Hepatocyte (in vitro differentiated cells): ENCODE measurements around the gene DBT. TPM values are rescaled to one million over a fixed set of nuclear protein-coding genes. Genes with fewer than 3 reads are reported as not detected.
"Not testable (repeated sequence)": the region's sequence is repeated elsewhere in the genome, so short reads cannot be mapped to it uniquely, and the experiment has no call there.

ENCODE experiments used
- DNase-seq: peaks from one replicate; pipeline ENCODE4 v3.0.0-alpha.2; 2016; ENCODE audit warnings: low spot score
- H2AFZ ChIP-seq: fragments of 200-600 bp; sonication (generic); 2 replicates; pipeline ENCODE4 v1.6.0; 2016; ENCODE audit warnings: antibody characterized with exemption, mild to moderate bottlenecking
- H3K27ac ChIP-seq: fragments of 200-600 bp; sonication (generic); 2 replicates; pipeline ENCODE4 v1.5.1; 2016; ENCODE audit warnings: mild to moderate bottlenecking
- H3K27me3 ChIP-seq: fragments of 200-600 bp; sonication (generic); 2 replicates; pipeline ENCODE4 v1.6.1; 2016
- H3K36me3 ChIP-seq: fragments of 200-600 bp; sonication (generic); replicated peaks from 2 replicates; pipeline ENCODE4 v1.5.1; 2016; ENCODE audit warnings: low read depth; ENCODE audit not compliant: insufficient read depth
- H3K4me1 ChIP-seq: fragments of 200-600 bp; sonication (generic); 2 replicates; pipeline ENCODE4 v1.5.1; 2016; ENCODE audit warnings: mild to moderate bottlenecking, moderate library complexity; ENCODE audit not compliant: insufficient read depth
- H3K4me2 ChIP-seq: fragments of 200-600 bp; sonication (generic); 2 replicates; pipeline ENCODE4 v1.6.0; 2016
- H3K4me3 ChIP-seq: fragments of 200-600 bp; sonication (generic); 2 replicates; pipeline ENCODE4 v1.5.1; 2016; ENCODE audit warnings: mild to moderate bottlenecking
- H3K79me2 ChIP-seq: fragments of 200-600 bp; sonication (generic); 2 replicates; pipeline ENCODE4 v1.6.0; 2017; ENCODE audit warnings: mild to moderate bottlenecking
- H3K9me2 ChIP-seq: fragments of 200-600 bp; sonication (generic); replicated peaks from 2 replicates; pipeline ENCODE4 v1.6.0; 2017; ENCODE audit warnings: mild to moderate bottlenecking; ENCODE audit not compliant: insufficient read depth
- H3K9me3 ChIP-seq: fragments of 200-600 bp; sonication (generic); 2 replicates; pipeline ENCODE4 v1.5.1; 2016; ENCODE audit warnings: low read depth, mild to moderate bottlenecking
- H4K20me1 ChIP-seq: fragments of 200-600 bp; sonication (generic); 2 replicates; pipeline ENCODE4 v1.6.0; 2016; ENCODE audit warnings: mild to moderate bottlenecking; ENCODE audit not compliant: insufficient read depth, poor library complexity, severe bottlenecking
- CTCF ChIP-seq: fragments of 200-600 bp; sonication (generic); IDR thresholded peaks from 2 replicates; pipeline ENCODE4 v1.5.1; 2016; ENCODE audit warnings: antibody characterized with exemption, mild to moderate bottlenecking; ENCODE audit not compliant: poor library complexity
- EZH2 ChIP-seq: fragments of 200-600 bp; sonication (generic); IDR thresholded peaks from 2 replicates; pipeline ENCODE4 v1.6.1; 2016; ENCODE audit warnings: antibody characterized with exemption, mild to moderate bottlenecking, borderline replicate concordance
- EZH2phosphoT487 ChIP-seq: fragments of 200-600 bp; sonication (generic); IDR thresholded peaks from one replicate; pipeline ENCODE4 v1.6.1; 2018; ENCODE audit warnings: antibody characterized with exemption, mild to moderate bottlenecking, low read depth, moderate library complexity; ENCODE audit not compliant: unreplicated experiment, severe bottlenecking
- WGBS: methylation state at CpG from one replicate; pipeline ENCODE4 v1.1.6; 2016; ENCODE audit warnings: low lambda C conversion rate; ENCODE audit errors: missing lambda C conversion rate; 5-methylcytosine and 5-hydroxymethylcytosine counted together
- polyA plus RNA-seq: library from polyadenylated mRNA; unstranded; fragments of >200 nt; fragmentation: Nextera tagmentation; extraction: Ambion mirVana; gene quantifications from 2 replicates; pipeline ENCODE4 v1.2.1, GENCODE V29; 2016
- total RNA-seq: library from RNA; depleted of rRNA; stranded (reverse); fragments of >200 nt; gene quantifications from 2 replicates; pipeline ENCODE4 v1.2.3, GENCODE V29; 2014

DBT gene
- total RNA-seq (10.5 and 11.8 TPM in 2 replicates), polyA plus RNA-seq (6.5 and 9.2 TPM in 2 replicates)

GRCh38 chr1:100249537-100250257, at the start of gene DBT:
Gene DBT (minus strand): TSS chr1:100249834. CDS start chr1:100249820, 14 bp downstream.
- Histone ChIP-seq H3K4me3 (peak within 1 kb of the TSS; percentile 54), H3K4me2 (peak within 1 kb of the TSS; percentile 78)
- WGBS: 3% methylated on average over 31 of the region's 31 CpGs

GRCh38 chr1:100298512-100298911, 48.9 kb upstream of the DBT start:
- 82% methylated on average over 4 of the region's 4 CpGs for WGBS
- no peak overlapping the region for H3K4me2 ChIP-seq

More at GRCh38 chr1:100249537-100250257, at the start of gene DBT:
- Histone ChIP-seq H3K9me2 (no peaks in the 10 kb centered on the region), H3K27me3 (no peaks in the 10 kb centered on the region), H3K4me1 (peaks cover 7% of the 10 kb centered on the region), H2AFZ (peak within 1 kb of the TSS; percentile 51), H3K79me2 (peaks cover 45% of the 10 kb centered on the region), H3K9me3 (no peaks in the 10 kb centered on the region), H4K20me1 (no peaks in the 10 kb centered on the region), H3K36me3 (no peaks in the 10 kb centered on the region), H3K27ac (peak within 1 kb of the TSS; percentile 84)
- peak; percentile 97 for DNase-seq
- TF ChIP-seq EZH2phosphoT487: no peak
- no peak for TF ChIP-seq EZH2
- TF ChIP-seq CTCF: no peak

DNA sequence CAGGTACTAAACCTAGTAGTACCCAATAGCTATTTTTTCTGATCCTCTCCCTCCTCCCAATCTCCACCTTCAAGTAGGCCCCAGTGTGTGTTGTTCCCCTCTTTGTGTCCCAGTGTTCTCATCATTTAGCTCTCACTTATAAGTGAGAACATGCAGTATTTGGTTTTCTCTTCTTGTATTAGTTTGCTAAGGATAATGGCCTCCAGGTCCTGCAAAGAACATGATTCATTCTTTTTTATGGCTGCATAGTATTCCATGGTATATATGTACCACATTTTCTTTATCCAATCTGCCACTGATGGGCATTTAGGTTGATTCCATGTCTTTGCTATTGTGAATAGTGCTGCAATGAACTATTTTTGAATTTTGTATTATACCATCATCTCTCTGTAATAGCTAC, 47.4 kb upstream of the DBT start:
- H3K36me3 ChIP-seq, H2AFZ ChIP-seq, H4K20me1 ChIP-seq, H3K27ac ChIP-seq, H3K4me1 ChIP-seq, H3K9me2 ChIP-seq, H3K4me3 ChIP-seq, H3K27me3 ChIP-seq, H3K79me2 ChIP-seq, H3K9me3 ChIP-seq, H3K4me2 ChIP-seq, DNase-seq: not testable (repeated sequence)

More at GRCh38 chr1:100298512-100298911, 48.9 kb upstream of the DBT start:
- no peak for DNase-seq
- Histone ChIP-seq H3K27ac (no peak overlapping the region), H3K4me1 (no peaks in the 10 kb centered on the region), H3K36me3 (no peaks in the 10 kb centered on the region), H3K27me3 (no peaks in the 10 kb centered on the region), H4K20me1 (no peaks in the 10 kb centered on the region), H3K9me3 (no peaks in the 10 kb centered on the region), H2AFZ (no peak overlapping the region), H3K9me2 (no peaks in the 10 kb centered on the region), H3K4me3 (no peak overlapping the region), H3K79me2 (no peaks in the 10 kb centered on the region)
- TF ChIP-seq EZH2phosphoT487 (no peak), CTCF (no peak), EZH2 (no peak)

GRCh38 chr1:100296140-100296539, 46.5 kb upstream of the DBT start:
- no peak for TF ChIP-seq EZH2phosphoT487
- TF ChIP-seq EZH2: no peak
- TF ChIP-seq CTCF: no peak
- no peak for DNase-seq
- Histone ChIP-seq H3K9me2 (no peaks in the 10 kb centered on the region), H3K27ac (no peak overlapping the region), H3K4me3 (no peak overlapping the region), H2AFZ (no peak overlapping the region), H3K36me3 (no peaks in the 10 kb centered on the region), H3K9me3 (no peaks in the 10 kb centered on the region), H3K79me2 (no peaks in the 10 kb centered on the region), H4K20me1 (no peaks in the 10 kb centered on the region), H3K4me2 (no peak overlapping the region), H3K4me1 (no peaks in the 10 kb centered on the region), H3K27me3 (no peaks in the 10 kb centered on the region)
- 94% methylated on average over 8 of the region's 8 CpGs for WGBS
